ENCODE results near the gene SLC4A3. TPM values are rescaled to one million over a fixed set of nuclear protein-coding genes. Genes with fewer than 3 reads are reported as not detected.
A peak's percentile ranks its signal among the peaks of the same experiment; 100 is the strongest.

The SLC4A3 gene
- total RNA-seq, 3 donors from 2014 or later (not counting 1 experiment from before 2014, with no cell fraction given): 0.15 to 0.45 TPM; not detected in 1

GRCh38 chr2:219688560-219689445 lies 61.4 kb downstream of the SLC4A3 start:
- H3K4me1 Mint-ChIP-seq: peaks cover 0 to 8% of the 10 kb centered on the region in 2 donors
- no peak overlapping the region for H3K4me3 ChIP-seq (ENCODE audit: low read length)
- no peak overlapping the region for H3K27ac ChIP-seq (ENCODE audit: low read length)
- ATAC-seq: no peak
- intact Hi-C loops (cut with micrococcal nuclease): no loop called here
- H3K9me3 ChIP-seq (ENCODE audit: control insufficient read depth, insufficient read depth, low read length): no peaks in the 10 kb centered on the region
- DNase-seq: no peak
- H3K4me3 Mint-ChIP-seq: no peak overlapping the region
- H3K9me3 Mint-ChIP-seq: no peaks in the 10 kb centered on the region
- TF ChIP-seq, protein P1, sequence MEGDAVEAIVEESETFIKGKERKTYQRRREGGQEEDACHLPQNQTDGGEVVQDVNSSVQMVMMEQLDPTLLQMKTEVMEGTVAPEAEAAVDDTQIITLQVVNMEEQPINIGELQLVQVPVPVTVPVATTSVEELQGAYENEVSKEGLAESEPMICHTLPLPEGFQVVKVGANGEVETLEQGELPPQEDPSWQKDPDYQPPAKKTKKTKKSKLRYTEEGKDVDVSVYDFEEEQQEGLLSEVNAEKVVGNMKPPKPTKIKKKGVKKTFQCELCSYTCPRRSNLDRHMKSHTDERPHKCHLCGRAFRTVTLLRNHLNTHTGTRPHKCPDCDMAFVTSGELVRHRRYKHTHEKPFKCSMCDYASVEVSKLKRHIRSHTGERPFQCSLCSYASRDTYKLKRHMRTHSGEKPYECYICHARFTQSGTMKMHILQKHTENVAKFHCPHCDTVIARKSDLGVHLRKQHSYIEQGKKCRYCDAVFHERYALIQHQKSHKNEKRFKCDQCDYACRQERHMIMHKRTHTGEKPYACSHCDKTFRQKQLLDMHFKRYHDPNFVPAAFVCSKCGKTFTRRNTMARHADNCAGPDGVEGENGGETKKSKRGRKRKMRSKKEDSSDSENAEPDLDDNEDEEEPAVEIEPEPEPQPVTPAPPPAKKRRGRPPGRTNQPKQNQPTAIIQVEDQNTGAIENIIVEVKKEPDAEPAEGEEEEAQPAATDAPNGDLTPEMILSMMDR (IDR thresholded peaks at IDR 0.05): no peak
- no peaks in the 10 kb centered on the region for H3K36me3 Mint-ChIP-seq
- H3K27me3 Mint-ChIP-seq (ENCODE audit: low read depth in 2 of 2): peaks cover 26 to 46% of the 10 kb centered on the region in 2 donors
- H3K27me3 ChIP-seq (ENCODE audit: control insufficient read depth, insufficient read depth, low read length): peaks cover 3% of the 10 kb centered on the region
- no peaks in the 10 kb centered on the region for H3K4me1 ChIP-seq (ENCODE audit: control insufficient read depth, insufficient read depth, low read length)
- WGBS (ENCODE audit: insufficient coverage): 89% methylated on average over 23 of the region's 23 CpGs
- no peaks in the 10 kb centered on the region for H3K36me3 ChIP-seq (ENCODE audit: control insufficient read depth, insufficient read depth, low read length)
- H3K27ac Mint-ChIP-seq: no peak overlapping the region

GRCh38 chr2:219689676-219690628 lies 62.5 kb downstream of the SLC4A3 start:
- H3K4me1 Mint-ChIP-seq: peaks cover 0 to 5% of the 10 kb centered on the region in 2 donors
- Histone ChIP-seq H3K27ac (ENCODE audit: low read length) (no peak overlapping the region), H3K4me3 (ENCODE audit: low read length) (no peak overlapping the region), H3K9me3 (ENCODE audit: control insufficient read depth, insufficient read depth, low read length) (no peaks in the 10 kb centered on the region), H3K4me1 (ENCODE audit: control insufficient read depth, insufficient read depth, low read length) (no peaks in the 10 kb centered on the region), H3K27me3 (ENCODE audit: control insufficient read depth, insufficient read depth, low read length) (peaks cover 3% of the 10 kb centered on the region), H3K36me3 (ENCODE audit: control insufficient read depth, insufficient read depth, low read length) (no peaks in the 10 kb centered on the region)
- WGBS (ENCODE audit: insufficient coverage): 61% methylated on average over 11 of the region's 17 CpGs
- no peak overlapping the region for H3K4me3 Mint-ChIP-seq
- no peak overlapping the region for H3K27ac Mint-ChIP-seq
- peaks cover 24 to 35% of the 10 kb centered on the region in 2 donors for H3K27me3 Mint-ChIP-seq (ENCODE audit: low read depth in 2 of 2)
- TF ChIP-seq, protein P1 (IDR thresholded peaks at IDR 0.05): peak; percentile 66
- H3K9me3 Mint-ChIP-seq: no peaks in the 10 kb centered on the region
- ATAC-seq: peak in 2 of 3 donors; percentile 66 to 68
- H3K36me3 Mint-ChIP-seq: no peaks in the 10 kb centered on the region
- intact Hi-C loops (cut with micrococcal nuclease): no loop called here
- DNase-seq: peak in 1 of 2 donors; percentile 65

GRCh38 chr2:219691571-219691970 lies 64.1 kb downstream of the SLC4A3 start:
- H3K27ac Mint-ChIP-seq: no peak overlapping the region
- no peaks in the 10 kb centered on the region for H3K4me1 Mint-ChIP-seq
- H3K27me3 Mint-ChIP-seq (ENCODE audit: low read depth in 2 of 2): peaks cover 23 to 45% of the 10 kb centered on the region in 2 donors
- DNase-seq (no peak), ATAC-seq (no peak)
- H3K4me3 Mint-ChIP-seq: no peak overlapping the region
- no peaks in the 10 kb centered on the region for H3K9me3 Mint-ChIP-seq
- intact Hi-C loops (cut with micrococcal nuclease): no loop called here
- 83% methylated on average over 10 of the region's 10 CpGs for WGBS (ENCODE audit: insufficient coverage)
- H3K4me1 ChIP-seq (ENCODE audit: control insufficient read depth, insufficient read depth, low read length): no peaks in the 10 kb centered on the region
- peaks cover 3% of the 10 kb centered on the region for H3K27me3 ChIP-seq (ENCODE audit: control insufficient read depth, insufficient read depth, low read length)
- no peaks in the 10 kb centered on the region for H3K36me3 Mint-ChIP-seq
- no peaks in the 10 kb centered on the region for H3K36me3 ChIP-seq (ENCODE audit: control insufficient read depth, insufficient read depth, low read length)
- no peak overlapping the region for H3K27ac ChIP-seq (ENCODE audit: low read length)
- H3K9me3 ChIP-seq (ENCODE audit: control insufficient read depth, insufficient read depth, low read length): no peaks in the 10 kb centered on the region
- no peak overlapping the region for H3K4me3 ChIP-seq (ENCODE audit: low read length)
- TF ChIP-seq, protein P1 (IDR thresholded peaks at IDR 0.05): no peak

Other genes with a start within 250 kb of the SLC4A3 start
- gene DNPEP, start 239.7 kb upstream of the SLC4A3 start, total RNA-seq: 100 to 1,000 TPM in 2 of 3 donors, 10 to 100 TPM in 1; 97.8 to 112 (median 103) TPM
- not detected for gene DES, start 209.3 kb upstream of the SLC4A3 start, total RNA-seq
- gene SPEG, start 192.8 kb upstream of the SLC4A3 start, total RNA-seq: 1 to 10 TPM in 2 of 3 donors, under 1 TPM in 1; 0.35 to 1.5 (median 1.2) TPM
- gene GMPPA, start 128.7 kb upstream of the SLC4A3 start, total RNA-seq: 10 to 100 TPM; 27.6 to 36.3 (median 33.8) TPM
- gene ASIC4, start 113.1 kb upstream of the SLC4A3 start, total RNA-seq: under 1 TPM in 2 of 3 donors, not detected in 1; 0.12 to 0.20 TPM
- 10 to 100 TPM in 2 of 3 donors, 1 to 10 TPM in 1; 9.6 to 19.2 (median 12.7) TPM for gene CHPF, start 83.8 kb upstream of the SLC4A3 start, total RNA-seq
- 1 to 10 TPM; 1.7 to 2.3 (median 1.8) TPM for gene TMEM198, start 83.6 kb upstream of the SLC4A3 start, total RNA-seq
- 1 to 10 TPM in 1 of 3 donors, under 1 TPM in 2; 0.07 to 8.8 (median 0.32) TPM for gene OBSL1, start 56.1 kb upstream of the SLC4A3 start, total RNA-seq
- not detected for gene INHA, start 55.3 kb upstream of the SLC4A3 start, total RNA-seq
- 10 to 100 TPM; 56.1 to 76.0 (median 65.2) TPM for gene STK11IP, start 29.8 kb upstream of the SLC4A3 start, total RNA-seq

Measured in natural killer cell (primary cell).